Adrenal gland (tissue), 12 donors: Measurements from ENCODE around the gene BATF3. TPM values are rescaled to one million over a fixed set of nuclear protein-coding genes. Genes with fewer than 3 reads are reported as not detected.

Source experiments
- DNase-seq, 7 donors: peaks; one replicate each; pipeline ENCODE4 v3.0.0-alpha.2; 2019 to 2020
- H3K27ac ChIP-seq, 5 donors: fragments of 200-600 bp; sonication (generic) in 4 of 5; 1 replicate in 3 of 5; 2 replicates in 2 of 5; pipeline versions ENCODE4 v1.5.1 to v1.8.0; 2016 to 2020; ENCODE audit warnings: mild to moderate bottlenecking in 1 of 5
- H3K27me3 ChIP-seq: fragments of 200-600 bp; 2 replicates; pipeline ENCODE4 v1.8.0; 2021
- H3K36me3 ChIP-seq, 2 donors: fragments of 200-600 bp; replicated peaks in 1 of 2; 1 replicate in 1 of 2; 2 replicates in 1 of 2; pipeline versions ENCODE4 v1.5.1 to v1.8.0; 2018 to 2022
- H3K4me1 ChIP-seq, 2 donors: fragments of 200-600 bp; replicated peaks in 1 of 2; 1 replicate in 1 of 2; 2 replicates in 1 of 2; pipeline versions ENCODE4 v1.5.1 to v1.8.0; 2018 to 2021
- H3K4me3 ChIP-seq, 4 donors: fragments of 200-600 bp; sonication (generic) in 3 of 4; one replicate each; pipeline ENCODE4 v1.5.1; 2016 to 2018
- H3K9me3 ChIP-seq, 3 donors: fragments of 200-600 bp; sonication (generic) in 1 of 3; replicated peaks in 1 of 3; 1 replicate in 2 of 3; 2 replicates in 1 of 3; pipeline versions ENCODE4 v1.5.1 to v1.8.0; 2016 to 2021
- CTCF ChIP-seq, 6 experiments: fragments of 450-650 bp in 4 of 6; fragments of 200-600 bp in 2 of 6; sonication (generic) in 1 of 6; IDR thresholded peaks; 1 replicate in 5 of 6; 2 replicates in 1 of 6; pipeline versions ENCODE4 v1.5.1 to v1.8.0; 2016 to 2021; ENCODE audit warnings: antibody characterized with exemption in 6 of 6, mild to moderate bottlenecking in 2 of 6, moderate library complexity in 1 of 6
- POLR2A ChIP-seq, 2 donors: fragments of 450-650 bp; IDR thresholded peaks; one replicate each; pipeline ENCODE4 v1.6.1; 2017; ENCODE audit warnings: antibody characterized with exemption in 2 of 2, mild to moderate bottlenecking in 2 of 2, moderate library complexity in 1 of 2
- WGBS, 4 donors: extraction: QIAGEN DNeasy Blood & Tissue Kit in 2 of 4; methylation state at CpG; one replicate each; pipeline versions ENCODE4 v1.1.5 to v1.1.7; 2013 to 2017; 5-methylcytosine and 5-hydroxymethylcytosine counted together
- intact Hi-C, 2 donors: fragments of 100-400 bp; cut with DNase I; formaldehyde crosslinking; loops; one replicate each; pipeline versions ENCODE4 v1.14.1 to v1.15.0; 2022 to 2023
- polyA plus RNA-seq, 3 donors: library from polyadenylated mRNA; stranded (reverse); fragments of 200-250 nt in 2 of 3; fragments of 350-450 nt in 1 of 3; fragmentation: Illumina TruSeq in 1 of 3; extraction: RNeasy Lipid Tissue Mini Kit (QIAGEN cat#74804) in 1 of 3; gene quantifications; one replicate each; pipeline ENCODE4 v1.2.3, GENCODE V29; 2013 to 2014
- total RNA-seq, 9 donors: library from RNA; depleted of rRNA in 4 of 9; stranded (reverse); fragments of >200 nt in 4 of 9; fragments of 120-200 nt in 1 of 9; fragmentation: NEBNext Ultra II Directional in 1 of 9; extraction: Animal tissue kit (Norgen Biotek cat#: 25700) in 1 of 9; gene quantifications; one replicate each; pipeline versions ENCODE4 v1.1.0 to v1.2.4, GENCODE V29; 2013 to 2023
- donor health status: healthy with polysubstance abuse.
- donor health status: Bipolar disorder and iron deficiency.
- donor health status: DM: yes; HTN: yes; CAD: no.
- donor health status: DM: no; HTN: no; CAD: no.
- donor health status: DM: no; HTN: no; CAD: no.
- donor health status: DM: yes; HTN: yes; CAD: no.

BATF3 gene
- total and polyA plus RNA-seq, 12 donors, result 0.24 to 7.5 (median 2.8) TPM

GRCh38 chr1:212703991-212704564 lies 4.4 kb upstream of the BATF3 start:
- no peaks in the 10 kb centered on the region for H3K27me3 ChIP-seq
- no peak overlapping the region for H3K4me3 ChIP-seq
- DNase-seq, result peak in 1 of 7 donors; percentile 35
- 70 to 94% (median 77%) methylated on average over 9 of the region's 9 CpGs for WGBS, 4 donors
- peaks cover 13 to 16% of the 10 kb centered on the region in 2 donors for H3K4me1 ChIP-seq
- TF ChIP-seq CTCF (IDR thresholded peaks at IDR 0.05), result no peak
- TF ChIP-seq POLR2A (IDR thresholded peaks at IDR 0.05), result no peak
- no peaks in the 10 kb centered on the region for H3K9me3 ChIP-seq
- H3K36me3 ChIP-seq, result no peaks in the 10 kb centered on the region
- no peak overlapping the region for H3K27ac ChIP-seq
- intact Hi-C loops, result no loop called here

- Histone ChIP-seq H3K9me3 (no peaks in the 10 kb centered on the region), H3K36me3 (no peaks in the 10 kb centered on the region), H3K27ac (no peak overlapping the region), H3K27me3 (no peaks in the 10 kb centered on the region), H3K4me1 (peaks cover 16 to 25% of the 10 kb centered on the region in 2 donors), H3K4me3 (no peak overlapping the region)
- WGBS, 4 donors, result 58 to 72% (median 65%) methylated on average over 1 of the region's 1 CpG
- no peak for DNase-seq
- TF ChIP-seq POLR2A (IDR thresholded peaks at IDR 0.05) (no peak), CTCF (IDR thresholded peaks at IDR 0.05) (no peak)
- intact Hi-C loops, result no loop called here
Measured at GRCh38 chr1:212702672-212703071, 3.0 kb upstream of the BATF3 start.

- intact Hi-C loops, result no loop called here
Measured at GRCh38 chr1:212701910-212702309, 2.3 kb upstream of the BATF3 start.

More at GRCh38 chr1:212701910-212702309, 2.3 kb upstream of the BATF3 start:
- H3K4me1 ChIP-seq, result peaks cover 16 to 25% of the 10 kb centered on the region in 2 donors
- no peak overlapping the region for H3K27ac ChIP-seq
- H3K27me3 ChIP-seq, result no peaks in the 10 kb centered on the region
- no peaks in the 10 kb centered on the region for H3K36me3 ChIP-seq
- TF ChIP-seq CTCF (IDR thresholded peaks at IDR 0.05) (no peak), POLR2A (IDR thresholded peaks at IDR 0.05) (no peak)
- H3K9me3 ChIP-seq, result no peaks in the 10 kb centered on the region
- WGBS, 4 donors, result 43 to 69% (median 53%) methylated on average over 1 of the region's 1 CpG
- no peak overlapping the region for H3K4me3 ChIP-seq
- DNase-seq, result peak in 1 of 7 donors; percentile 31
